ENCODE data around the gene ALDH1A3.

DNA sequence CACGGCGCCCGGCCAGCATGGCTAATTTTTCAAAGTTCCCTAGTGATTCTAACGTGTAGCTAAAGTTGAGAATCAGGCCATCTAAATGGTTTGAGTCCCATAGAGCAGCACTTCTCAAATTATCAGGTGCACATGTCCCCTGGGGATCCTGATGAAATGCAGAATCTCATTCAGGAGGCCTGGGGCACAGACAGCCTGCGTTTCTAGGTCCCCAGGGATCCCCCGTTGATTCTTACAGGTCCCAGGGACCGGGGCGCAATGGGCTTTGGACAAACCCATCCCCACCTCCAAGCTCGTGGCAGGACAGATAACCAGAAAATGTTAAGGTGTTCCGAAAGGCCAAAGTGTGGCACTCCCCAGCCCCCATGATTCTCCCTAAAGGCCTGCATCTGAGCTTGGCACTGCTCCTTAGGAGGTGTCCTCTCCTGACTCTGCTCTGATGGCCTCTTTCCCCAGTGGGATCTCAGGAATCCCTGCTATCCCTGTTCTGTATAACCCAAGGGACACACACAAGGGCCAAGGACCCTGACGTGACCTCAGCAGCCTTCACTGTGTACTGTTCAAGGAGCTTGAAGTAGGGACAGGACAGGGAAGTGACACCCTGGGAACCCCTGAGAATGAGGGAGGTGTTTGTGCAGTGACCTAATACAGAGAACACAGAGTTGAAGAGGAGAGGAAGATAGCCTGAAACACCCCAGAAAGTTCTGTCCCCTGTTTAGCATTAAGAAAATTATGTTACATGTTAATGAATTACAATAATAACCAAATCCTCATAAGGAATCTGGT, 47.5 kb downstream of the ALDH1A3 start:
- TF ChIP-seq POLR2A (IDR thresholded peaks at IDR 0.05; ENCODE audit: low read length): no peak
- TF ChIP-seq GATA1 (IDR thresholded peaks at IDR 0.05; ENCODE audit: low read depth, low read length): no peak

Measured in erythroblast (primary cell).